PC-9 (cell line): ENCODE data around the gene SUSD5.

Experiments
- EZH2 ChIP-seq: fragments of 200-600 bp; sonication (generic); IDR thresholded peaks from 2 replicates; pipeline ENCODE4 v1.8.0; 2017; ENCODE audit warnings: antibody characterized with exemption, low read depth
- TF ChIP-seq, protein P1 (sequence below): fragments of 200-600 bp; sonication (generic); conservative IDR thresholded peaks from 2 replicates; pipeline ENCODE4 v1.6.1; 2017; ENCODE audit warnings: mixed run types, antibody characterized with exemption, mild to moderate bottlenecking, moderate library complexity

DNA sequence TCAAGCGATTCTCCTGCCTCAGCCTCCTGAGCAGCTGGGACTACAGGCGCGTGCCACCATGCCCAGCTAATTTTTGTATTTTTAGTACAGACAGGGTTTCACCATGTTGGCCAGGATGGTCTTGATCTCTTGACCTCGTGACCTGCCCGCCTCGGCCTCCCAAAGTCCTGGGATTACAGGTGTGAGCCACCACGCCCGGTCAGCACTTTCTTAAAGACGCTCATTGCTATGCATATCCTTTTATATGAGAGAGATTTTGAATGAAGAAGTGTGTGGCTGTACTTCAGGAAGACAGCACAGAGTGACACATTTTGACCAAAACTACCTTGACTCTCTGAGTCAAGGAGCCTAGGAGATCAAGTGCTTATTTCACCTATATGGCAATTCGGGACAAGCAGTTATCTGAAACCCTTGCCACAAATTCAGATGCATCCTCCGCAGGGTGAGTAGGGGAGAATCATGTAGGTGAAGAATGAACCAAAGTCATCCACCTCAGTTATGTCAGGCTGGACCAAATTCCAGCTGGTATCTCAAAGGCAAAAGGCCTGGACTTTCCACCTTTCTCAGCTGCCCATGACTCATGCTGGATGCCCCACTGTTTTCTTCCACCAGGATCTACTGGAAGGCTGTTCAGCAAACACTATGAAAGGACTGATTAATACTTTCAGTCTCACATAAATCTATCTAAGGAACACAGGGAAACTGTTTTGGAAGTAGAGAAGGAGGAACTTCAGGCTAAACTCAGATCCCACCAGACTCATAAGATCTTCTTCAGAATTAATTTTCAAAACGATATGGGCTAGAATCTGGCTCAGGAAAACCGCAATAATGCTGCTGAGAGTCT, 31.9 kb downstream of the SUSD5 start:
- TF ChIP-seq, protein P1, sequence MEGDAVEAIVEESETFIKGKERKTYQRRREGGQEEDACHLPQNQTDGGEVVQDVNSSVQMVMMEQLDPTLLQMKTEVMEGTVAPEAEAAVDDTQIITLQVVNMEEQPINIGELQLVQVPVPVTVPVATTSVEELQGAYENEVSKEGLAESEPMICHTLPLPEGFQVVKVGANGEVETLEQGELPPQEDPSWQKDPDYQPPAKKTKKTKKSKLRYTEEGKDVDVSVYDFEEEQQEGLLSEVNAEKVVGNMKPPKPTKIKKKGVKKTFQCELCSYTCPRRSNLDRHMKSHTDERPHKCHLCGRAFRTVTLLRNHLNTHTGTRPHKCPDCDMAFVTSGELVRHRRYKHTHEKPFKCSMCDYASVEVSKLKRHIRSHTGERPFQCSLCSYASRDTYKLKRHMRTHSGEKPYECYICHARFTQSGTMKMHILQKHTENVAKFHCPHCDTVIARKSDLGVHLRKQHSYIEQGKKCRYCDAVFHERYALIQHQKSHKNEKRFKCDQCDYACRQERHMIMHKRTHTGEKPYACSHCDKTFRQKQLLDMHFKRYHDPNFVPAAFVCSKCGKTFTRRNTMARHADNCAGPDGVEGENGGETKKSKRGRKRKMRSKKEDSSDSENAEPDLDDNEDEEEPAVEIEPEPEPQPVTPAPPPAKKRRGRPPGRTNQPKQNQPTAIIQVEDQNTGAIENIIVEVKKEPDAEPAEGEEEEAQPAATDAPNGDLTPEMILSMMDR, result no peak
- TF ChIP-seq EZH2, result no peak
